GM23248 (cell line): ENCODE results near the gene COX4I1. TPM values are rescaled to one million over a fixed set of nuclear protein-coding genes. Genes with fewer than 3 reads are reported as not detected.
A peak's percentile ranks its signal among the peaks of the same experiment; 100 is the strongest.

Source experiments
- DNase-seq: peaks from one replicate; pipeline ENCODE4 v3.0.0-alpha.2; 2015
- H2AFZ ChIP-seq: fragments of 200-600 bp; sonication (generic); 2 replicates; pipeline ENCODE4 v1.6.1; 2016; ENCODE audit warnings: antibody characterized with exemption
- H3F3A ChIP-seq: fragments of 200-600 bp; sonication (generic); 2 replicates; pipeline ENCODE4 v1.6.1; 2016; ENCODE audit warnings: mild to moderate bottlenecking, antibody characterized with exemption, mixed run types; ENCODE audit not compliant: insufficient read depth
- H3K27ac ChIP-seq: fragments of 200-600 bp; sonication (generic); 2 replicates; pipeline ENCODE4 v1.5.1; 2016; ENCODE audit warnings: mild to moderate bottlenecking
- H3K27me3 ChIP-seq: fragments of 200-600 bp; sonication (generic); replicated peaks from 2 replicates; pipeline ENCODE4 v1.6.1; 2016; ENCODE audit warnings: mild to moderate bottlenecking; ENCODE audit not compliant: insufficient read depth
- H3K36me3 ChIP-seq: fragments of 200-600 bp; sonication (generic); 2 replicates; pipeline ENCODE4 v1.6.1; 2016; ENCODE audit warnings: low read depth, mild to moderate bottlenecking
- H3K4me1 ChIP-seq: fragments of 200-600 bp; sonication (generic); 2 replicates; pipeline ENCODE4 v1.6.1; 2016; ENCODE audit warnings: mild to moderate bottlenecking; ENCODE audit not compliant: insufficient read depth
- H3K4me2 ChIP-seq: fragments of 200-600 bp; sonication (generic); one replicate; pipeline ENCODE4 v1.6.1; 2016; ENCODE audit warnings: mild to moderate bottlenecking; ENCODE audit not compliant: unreplicated experiment
- H3K4me3 ChIP-seq: fragments of 200-600 bp; sonication (generic); 2 replicates; pipeline ENCODE4 v1.5.1; 2016; ENCODE audit warnings: mild to moderate bottlenecking
- H3K79me2 ChIP-seq: fragments of 200-600 bp; sonication (generic); 2 replicates; pipeline ENCODE4 v1.6.1; 2016; ENCODE audit warnings: mild to moderate bottlenecking; ENCODE audit not compliant: insufficient read depth
- H3K9ac ChIP-seq: fragments of 200-600 bp; sonication (generic); 2 replicates; pipeline ENCODE4 v1.6.1; 2016; ENCODE audit warnings: mild to moderate bottlenecking
- H3K9me2 ChIP-seq: fragments of 200-600 bp; sonication (generic); 2 replicates; pipeline ENCODE4 v1.6.1; 2016; ENCODE audit warnings: mixed run types, mild to moderate bottlenecking, moderate library complexity; ENCODE audit not compliant: insufficient read depth
- H3K9me3 ChIP-seq: fragments of 200-600 bp; sonication (generic); one replicate; pipeline ENCODE4 v1.6.1; 2017; ENCODE audit warnings: low read depth
- H4K20me1 ChIP-seq: fragments of 200-600 bp; sonication (generic); 2 replicates; pipeline ENCODE4 v1.6.0; 2016; ENCODE audit not compliant: insufficient read depth
- EZH2 ChIP-seq: fragments of 200-600 bp; sonication (generic); IDR thresholded peaks from 2 replicates; pipeline ENCODE4 v1.6.1; 2018; ENCODE audit warnings: antibody characterized with exemption, mild to moderate bottlenecking; ENCODE audit not compliant: insufficient read depth, poor library complexity, severe bottlenecking
- EZH2phosphoT487 ChIP-seq: fragments of 200-600 bp; sonication (generic); IDR thresholded peaks from 2 replicates; pipeline ENCODE4 v1.6.1; 2018; ENCODE audit warnings: antibody characterized with exemption, moderate library complexity, mild to moderate bottlenecking, low read depth; ENCODE audit not compliant: insufficient read depth
- WGBS, 2 experiments: methylation state at CpG; one replicate each; pipeline ENCODE4 v1.1.6; 2015 to 2017; ENCODE audit warnings: low lambda C conversion rate in 2 of 2, low coverage in 1 of 2; ENCODE audit errors: missing lambda C conversion rate in 2 of 2; 5-methylcytosine and 5-hydroxymethylcytosine counted together
- in situ Hi-C: fragments of 300-500 bp; cut with MboI; formaldehyde crosslinking; loops from 2 replicates; pipeline ENCODE4 v1.15.0; 2020
- polyA plus RNA-seq: library from polyadenylated mRNA; unstranded; fragments of >200 nt; fragmentation: Nextera tagmentation; extraction: Ambion mirVana; gene quantifications from 2 replicates; pipeline ENCODE4 v1.2.1, GENCODE V29; 2016
- total RNA-seq: library from RNA; depleted of rRNA; stranded (reverse); fragments of >200 nt; shearing (Covaris generic); gene quantifications from 2 replicates; pipeline ENCODE4 v1.2.3, GENCODE V29; 2014

The COX4I1 gene
- total and polyA plus RNA-seq, 2 experiments from 2014 or later = 390 to 566 TPM

GRCh38 chr16:85821390-85822135, 22.1 kb downstream of the COX4I1 start:
- 10% methylated on average over 25 to 27 of the region's 27 CpGs for WGBS, 2 experiments
- H3K9ac ChIP-seq = no peak overlapping the region
- no peak overlapping the region for H2AFZ ChIP-seq
- no peaks in the 10 kb centered on the region for H3K79me2 ChIP-seq
- H3F3A ChIP-seq = no peaks in the 10 kb centered on the region
- no peaks in the 10 kb centered on the region for H3K4me1 ChIP-seq
- H3K36me3 ChIP-seq = no peaks in the 10 kb centered on the region
- in situ Hi-C loops = loop anchor here (10.0 kb wide), 2 partner anchors 163 to 193 kb away; no protein-coding TSS in a partner anchor
- H3K4me2 ChIP-seq = no peak overlapping the region
- no peak overlapping the region for H3K4me3 ChIP-seq
- H3K27ac ChIP-seq = no peak overlapping the region
- H3K9me3 ChIP-seq = no peaks in the 10 kb centered on the region
- H3K9me2 ChIP-seq = no peaks in the 10 kb centered on the region
- H3K27me3 ChIP-seq = peaks cover 38% of the 10 kb centered on the region
- no peak for TF ChIP-seq EZH2phosphoT487
- no peak for TF ChIP-seq EZH2
- no peaks in the 10 kb centered on the region for H4K20me1 ChIP-seq
- DNase-seq = peak; percentile 89

- Histone ChIP-seq H3K9me2 (no peaks in the 10 kb centered on the region), H3K27me3 (peaks cover 38% of the 10 kb centered on the region), H3K36me3 (no peaks in the 10 kb centered on the region), H3K9ac (no peak overlapping the region), H4K20me1 (no peaks in the 10 kb centered on the region), H3K27ac (no peak overlapping the region), H3F3A (no peaks in the 10 kb centered on the region), H3K79me2 (no peaks in the 10 kb centered on the region), H3K4me2 (no peak overlapping the region), H3K4me3 (no peak overlapping the region), H2AFZ (no peak overlapping the region), H3K9me3 (no peaks in the 10 kb centered on the region), H3K4me1 (no peaks in the 10 kb centered on the region)
- TF ChIP-seq EZH2phosphoT487 = no peak
- no peak for TF ChIP-seq EZH2
- no peak for DNase-seq
- in situ Hi-C loops = loop anchor here (10.0 kb wide), 2 partner anchors 163 to 193 kb away; no protein-coding TSS in a partner anchor
- 81 to 84% methylated on average over 12 of the region's 12 CpGs for WGBS, 2 experiments
Measured at GRCh38 chr16:85822145-85822544, 22.6 kb downstream of the COX4I1 start.

DNA sequence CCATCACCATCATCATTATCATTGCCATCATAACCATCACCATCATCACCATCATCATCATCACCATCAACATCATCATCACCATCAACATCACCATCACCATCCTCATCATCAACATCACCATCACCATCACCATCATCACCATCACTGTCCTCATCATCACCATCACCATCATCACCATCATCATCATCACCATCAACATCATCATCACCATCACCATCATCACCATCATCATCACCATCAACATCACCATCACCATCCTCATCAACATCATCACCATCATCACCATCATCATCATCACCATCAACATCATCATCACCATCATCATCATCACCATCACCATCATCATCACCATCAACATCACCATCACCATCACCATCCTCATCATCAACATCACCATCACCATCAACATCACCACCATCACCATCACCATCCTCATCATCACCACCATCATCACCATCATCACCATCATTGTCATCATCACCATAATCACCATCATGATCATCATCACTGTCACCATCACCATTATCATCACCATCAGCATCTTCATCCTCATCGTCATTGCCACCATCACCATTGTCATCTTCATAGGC, 23.9 kb downstream of the COX4I1 start:
- Histone ChIP-seq H3K4me1 (no peaks in the 10 kb centered on the region), H3K9ac (no peak overlapping the region), H3K36me3 (no peaks in the 10 kb centered on the region), H3K4me3 (no peak overlapping the region), H3F3A (no peaks in the 10 kb centered on the region), H3K79me2 (no peaks in the 10 kb centered on the region), H3K4me2 (no peak overlapping the region), H3K27ac (no peak overlapping the region), H3K27me3 (peaks cover 28% of the 10 kb centered on the region), H3K9me3 (no peaks in the 10 kb centered on the region), H2AFZ (no peak overlapping the region), H4K20me1 (no peaks in the 10 kb centered on the region), H3K9me2 (no peaks in the 10 kb centered on the region)
- 69 to 86% methylated on average over 1 of the region's 1 CpG for WGBS, 2 experiments
- TF ChIP-seq EZH2phosphoT487 (no peak), EZH2 (no peak)
- in situ Hi-C loops = loop anchor here (10.0 kb wide), 2 partner anchors 161 to 191 kb away; no protein-coding TSS in a partner anchor
- DNase-seq = no peak

- Histone ChIP-seq H3K9me2 (no peaks in the 10 kb centered on the region), H3K79me2 (no peaks in the 10 kb centered on the region), H3K27ac (no peak overlapping the region), H2AFZ (no peak overlapping the region), H3K9ac (no peak overlapping the region), H3K27me3 (peaks cover 23% of the 10 kb centered on the region), H4K20me1 (no peaks in the 10 kb centered on the region), H3K4me1 (no peaks in the 10 kb centered on the region), H3K36me3 (no peaks in the 10 kb centered on the region), H3K9me3 (no peaks in the 10 kb centered on the region), H3F3A (no peaks in the 10 kb centered on the region), H3K4me2 (no peak overlapping the region), H3K4me3 (no peak overlapping the region)
- WGBS, 2 experiments = 58 to 60% methylated on average over 20 of the region's 20 CpGs
- in situ Hi-C loops = loop anchor here (10.0 to 25.0 kb wide), 3 partner anchors 160 to 688 kb away; partner anchors contain the start of gene FOXF1
- no peak for DNase-seq
- no peak for TF ChIP-seq EZH2phosphoT487
- TF ChIP-seq EZH2 = no peak
Measured at GRCh38 chr16:85824161-85825135, 25.0 kb downstream of the COX4I1 start.
